IMR-90 (cell line): ENCODE data around the gene BIRC5. TPM values are rescaled to one million over a fixed set of nuclear protein-coding genes. Genes with fewer than 3 reads are reported as not detected.

ENCODE experiments used
- ATAC-seq: fragments of 200-7000 bp; cut with Tn5 transposase; 2 replicates; pipeline ENCODE4 v1.9.1; 2020; ENCODE audit warnings: low read depth, mild to moderate bottlenecking, moderate library complexity
- BruUV-seq: library from RNA; stranded (reverse); fragments of 400-500 nt; replicated peaks from 2 replicates; lab custom pipeline; 2021; lab: Mats Ljungman, UMichigan
- CTCF ChIA-PET: fragments of 300-600 bp; formaldehyde crosslinking; extraction: SDS; loops from one replicate; lab custom pipeline; 2021; ENCODE audit warnings: antibody characterized with exemption; lab: Yijun Ruan, JAX
- POLR2A ChIA-PET: fragments of 300-600 bp; sonication (Branson Sonifier 250); formaldehyde crosslinking; loops from one replicate; lab custom pipeline; 2022; ENCODE audit warnings: antibody characterized with exemption; ENCODE audit not compliant: unreplicated experiment; lab: Charles Lee
- DNase-seq: peaks from one replicate; pipeline ENCODE4 v3.0.0; 2013
- H2AFZ ChIP-seq: replicated peaks from 2 replicates; pipeline ENCODE3; 2013; ENCODE audit warnings: low read length, mild to moderate bottlenecking; ENCODE audit not compliant: poor library complexity
- H2AK5ac ChIP-seq: 2 replicates; pipeline ENCODE4 v1.6.1; 2013; ENCODE audit warnings: low read depth, low read length, inconsistent platforms
- H2AK9ac ChIP-seq: replicated peaks from 2 replicates; pipeline ENCODE3; 2013; ENCODE audit warnings: mild to moderate bottlenecking, low read depth, low read length, moderate library complexity; ENCODE audit not compliant: poor library complexity
- H2BK120ac ChIP-seq: 2 replicates; pipeline ENCODE4 v1.6.1; 2013; ENCODE audit warnings: low read depth, low read length, inconsistent platforms
- H2BK15ac ChIP-seq: 3 replicates; pipeline ENCODE4 v1.6.1; 2013; ENCODE audit warnings: low read depth, low read length, inconsistent platforms
- H2BK20ac ChIP-seq: 2 replicates; pipeline ENCODE4 v1.6.1; 2013; ENCODE audit warnings: low read depth, mild to moderate bottlenecking, inconsistent platforms, low read length, moderate library complexity
- H2BK5ac ChIP-seq: 2 replicates; pipeline ENCODE4 v1.6.1; 2013; ENCODE audit warnings: mild to moderate bottlenecking, low read depth, low read length, inconsistent platforms; ENCODE audit not compliant: poor library complexity, severe bottlenecking
- H3K14ac ChIP-seq: replicated peaks from 2 replicates; pipeline ENCODE4 v1.6.1; 2013; ENCODE audit warnings: low read depth, low read length, inconsistent platforms
- H3K18ac ChIP-seq: 2 replicates; pipeline ENCODE4 v1.6.1; 2013; ENCODE audit warnings: low read depth, low read length, control low read depth
- H3K23ac ChIP-seq: 2 replicates; pipeline ENCODE4 v1.6.1; 2013; ENCODE audit warnings: low read depth, low read length, inconsistent platforms
- H3K27ac ChIP-seq: 2 replicates; pipeline ENCODE4 v1.5.1; 2013; ENCODE audit warnings: mild to moderate bottlenecking, control low read depth, low read length; ENCODE audit not compliant: insufficient read depth
- H3K27me3 ChIP-seq: 2 replicates; pipeline ENCODE4 v1.6.1; 2013; ENCODE audit warnings: low read length; ENCODE audit not compliant: control insufficient read depth, insufficient read depth
- H3K36me3 ChIP-seq: 2 replicates; pipeline ENCODE4 v1.6.1; 2013; ENCODE audit warnings: low read length, mixed read lengths; ENCODE audit not compliant: control insufficient read depth, insufficient read depth
- H3K4ac ChIP-seq: 2 replicates; pipeline ENCODE4 v1.6.1; 2013; ENCODE audit warnings: low read depth, low read length, inconsistent platforms
- H3K4me1 ChIP-seq: 2 replicates; pipeline ENCODE4 v1.6.1; 2013; ENCODE audit warnings: low read length, mixed read lengths; ENCODE audit not compliant: control insufficient read depth, insufficient read depth
- H3K4me2 ChIP-seq: 2 replicates; pipeline ENCODE4 v1.6.1; 2013; ENCODE audit warnings: low read depth, mild to moderate bottlenecking, control low read depth, low read length, moderate library complexity
- H3K4me3 ChIP-seq: 2 replicates; pipeline ENCODE4 v1.5.1; 2013; ENCODE audit warnings: low read depth, mild to moderate bottlenecking, control low read depth, low read length, moderate library complexity; ENCODE audit not compliant: insufficient read depth
- H3K56ac ChIP-seq: 2 replicates; pipeline ENCODE4 v1.6.1; 2013; ENCODE audit warnings: low read length, inconsistent platforms; ENCODE audit not compliant: insufficient read depth; ENCODE audit errors: extremely low read depth
- H3K79me1 ChIP-seq, 2 experiments: 2 replicates each; pipeline ENCODE4 v1.6.1; 2013; ENCODE audit warnings: low read length in 2 of 2, inconsistent platforms in 1 of 2, low read depth in 1 of 2
- H3K9ac ChIP-seq: 2 replicates; pipeline ENCODE4 v1.6.1; 2013; ENCODE audit warnings: low read depth, low read length, control low read depth
- H3K9me1 ChIP-seq: 2 replicates; pipeline ENCODE4 v1.6.1; 2013; ENCODE audit warnings: low read length, inconsistent platforms; ENCODE audit not compliant: insufficient read depth
- H3K9me3 ChIP-seq: 2 replicates; pipeline ENCODE4 v1.6.1; 2013; ENCODE audit warnings: low read length; ENCODE audit not compliant: control insufficient read depth, insufficient read depth
- H4K20me1 ChIP-seq: 2 replicates; pipeline ENCODE4 v1.6.1; 2013; ENCODE audit warnings: low read length, inconsistent platforms; ENCODE audit not compliant: insufficient read depth
- H4K5ac ChIP-seq: 2 replicates; pipeline ENCODE4 v1.6.1; 2013; ENCODE audit warnings: mild to moderate bottlenecking, low read depth, low read length, control low read depth
- H4K8ac ChIP-seq, 2 experiments: 2 replicates each; pipeline ENCODE4 v1.6.1; 2013; ENCODE audit warnings: low read depth in 2 of 2, low read length in 2 of 2, control low read depth in 1 of 2, inconsistent platforms in 1 of 2
- H4K91ac ChIP-seq: 2 replicates; pipeline ENCODE4 v1.6.1; 2013; ENCODE audit warnings: low read depth, low read length, inconsistent platforms; ENCODE audit not compliant: insufficient read depth
- MAZ ChIP-seq: IDR thresholded peaks from 2 replicates; pipeline ENCODE4 v1.6.1; 2012; ENCODE audit warnings: low read depth, mild to moderate bottlenecking, low read length, improper control_type of control experiment, moderate library complexity, borderline replicate concordance
- SMC3 ChIP-seq: fragments of 150-350 bp; IDR thresholded peaks from 2 replicates; pipeline ENCODE4 v1.6.1; 2016; ENCODE audit warnings: low read depth, mild to moderate bottlenecking, antibody characterized with exemption, low read length, moderate library complexity
- WGBS, 2 experiments: methylation state at CpG; one replicate each; pipeline versions ENCODE4 v1.1.5 to v1.1.7; 2013; ENCODE audit warnings: missing lambda C conversion rate in 2 of 2; ENCODE audit not compliant: insufficient read length in 1 of 2; ENCODE audit errors: extremely low coverage in 2 of 2; 5-methylcytosine and 5-hydroxymethylcytosine counted together
- dilution Hi-C: fragments of 300-500 bp; cut with HindIII; formaldehyde crosslinking; loops from one replicate; pipeline ENCODE4 v1.14.3; 2018; ENCODE audit warnings: low sequenced_read_pairs; ENCODE audit not compliant: unreplicated experiment
- in situ Hi-C: fragments of 300-500 bp; cut with MboI; formaldehyde crosslinking; loops from 3 replicates; pipeline ENCODE4 v1.14.3; 2019; ENCODE audit warnings: low sequenced_read_pairs, inconsistent platforms, mixed read lengths
- intact Hi-C: fragments of 100-400 bp; cut with micrococcal nuclease; formaldehyde crosslinking; loops from 2 replicates; pipeline ENCODE4 v1.10.0; 2022
- polyA plus RNA-seq, 3 experiments: library from polyadenylated mRNA; depleted of rRNA; stranded (reverse); fragments of >200 nt; gene quantifications; 2 replicates each; pipeline ENCODE4 v1.2.3, GENCODE V29; 2012; ENCODE audit warnings: low replicate concordance in 1 of 3
- total RNA-seq: library from RNA; depleted of rRNA; stranded (reverse); fragments of >200 nt; gene quantifications from 2 replicates; pipeline ENCODE4 v1.2.3, GENCODE V29; 2012

The BIRC5 gene
- total and polyA plus RNA-seq, 2 of the 4 experiments (the other 2 are of a cell fraction): 16.6 to 52.7 TPM

- no peaks in the 10 kb centered on the region for H3K9me1 ChIP-seq
- DNase-seq (peak; percentile 11), ATAC-seq (peak; percentile 56)
- WGBS, 2 experiments: 58% methylated on average over 8 of the region's 34 CpGs; no CpG with 5 or more reads in 1 of the 2 experiments
- peak overlapping the region; percentile 24 for H2AK9ac ChIP-seq
- dilution Hi-C loops: no loop called here
- no peak overlapping the region for H2BK120ac ChIP-seq
- peaks cover 13% of the 10 kb centered on the region; the same call in 1 of the 2 replicates for H3K4me1 ChIP-seq
- H4K5ac ChIP-seq: no peak overlapping the region; the same call in 1 of the 2 replicates
- H2BK20ac ChIP-seq: no peak overlapping the region
- peak overlapping the region; percentile 54; the same call in 1 of the 2 replicates for H3K18ac ChIP-seq
- no peak overlapping the region for H2AK5ac ChIP-seq
- no TSS peak for BruUV-seq
- H3K9me3 ChIP-seq: peaks cover 5% of the 10 kb centered on the region
- no peak overlapping the region for H3K4me3 ChIP-seq
- H3K27me3 ChIP-seq: peaks cover 54% of the 10 kb centered on the region
- TF ChIP-seq SMC3 (no peak), MAZ (no peak)
- H3K27ac ChIP-seq: no peak overlapping the region; the same call in 1 of the 2 replicates
- ChIA-PET POLR2A (no interaction called here), CTCF (no interaction called here)
- no peak overlapping the region for H2BK5ac ChIP-seq
- no peak overlapping the region; the same call in 1 of the 2 replicates for H3K4me2 ChIP-seq
- H3K56ac ChIP-seq: no peak overlapping the region
- no peak overlapping the region for H2BK15ac ChIP-seq
- intact Hi-C loops: no loop called here
- H3K79me1 ChIP-seq: no peaks in the 10 kb centered on the region
- H4K91ac ChIP-seq: no peak overlapping the region
- H3K23ac ChIP-seq: no peak overlapping the region
- no peak overlapping the region for H3K14ac ChIP-seq
- H4K8ac ChIP-seq: no peak overlapping the region
- in situ Hi-C loops: no loop called here
- no peak overlapping the region; the same call in 1 of the 2 replicates for H3K9ac ChIP-seq
- peak overlapping the region; percentile 56 for H2AFZ ChIP-seq
- no peaks in the 10 kb centered on the region for H3K36me3 ChIP-seq
- H3K4ac ChIP-seq: no peak overlapping the region
- no peaks in the 10 kb centered on the region for H4K20me1 ChIP-seq
Measured at GRCh38 chr17:78268951-78269905, 55.2 kb downstream of the BIRC5 start.
